ENCODE data around the gene ZNF862.

The ZNF862 gene

DNA sequence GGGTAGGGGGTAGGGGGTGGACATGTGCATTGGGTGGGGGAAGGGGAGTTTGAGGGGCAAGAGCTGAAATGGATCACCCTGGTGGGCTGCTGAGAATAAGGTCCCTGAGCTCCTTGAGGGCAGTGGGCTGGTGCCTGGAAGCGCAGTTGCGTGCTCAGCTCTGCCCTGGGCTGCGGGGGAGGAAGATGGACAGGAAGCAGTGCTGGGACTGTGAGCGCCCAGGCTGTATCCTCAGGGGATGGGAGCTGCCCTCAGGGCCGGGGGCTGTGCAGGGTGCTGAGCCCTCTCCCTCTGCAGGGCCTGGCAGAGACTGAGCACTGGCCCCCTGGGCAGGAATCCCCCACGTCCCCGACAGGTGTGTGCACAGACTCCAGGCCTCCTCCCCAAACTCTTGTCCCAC, 40.4 kb upstream of the ZNF862 start:
- ATAC-seq: no peak
- TF ChIP-seq, protein P1, sequence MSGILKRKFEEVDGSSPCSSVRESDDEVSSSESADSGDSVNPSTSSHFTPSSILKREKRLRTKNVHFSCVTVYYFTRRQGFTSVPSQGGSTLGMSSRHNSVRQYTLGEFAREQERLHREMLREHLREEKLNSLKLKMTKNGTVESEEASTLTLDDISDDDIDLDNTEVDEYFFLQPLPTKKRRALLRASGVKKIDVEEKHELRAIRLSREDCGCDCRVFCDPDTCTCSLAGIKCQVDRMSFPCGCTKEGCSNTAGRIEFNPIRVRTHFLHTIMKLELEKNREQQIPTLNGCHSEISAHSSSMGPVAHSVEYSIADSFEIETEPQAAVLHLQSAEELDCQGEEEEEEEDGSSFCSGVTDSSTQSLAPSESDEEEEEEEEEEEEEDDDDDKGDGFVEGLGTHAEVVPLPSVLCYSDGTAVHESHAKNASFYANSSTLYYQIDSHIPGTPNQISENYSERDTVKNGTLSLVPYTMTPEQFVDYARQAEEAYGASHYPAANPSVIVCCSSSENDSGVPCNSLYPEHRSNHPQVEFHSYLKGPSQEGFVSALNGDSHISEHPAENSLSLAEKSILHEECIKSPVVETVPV (CRISPR knock-in tag; IDR thresholded peaks at IDR 0.05): no peak
- TF ChIP-seq CSDC2 (CRISPR knock-in tag; IDR thresholded peaks at IDR 0.05): no peak
- TF ChIP-seq ZC3H10 (CRISPR knock-in tag; IDR thresholded peaks at IDR 0.05): no peak
- TF ChIP-seq, protein P2, sequence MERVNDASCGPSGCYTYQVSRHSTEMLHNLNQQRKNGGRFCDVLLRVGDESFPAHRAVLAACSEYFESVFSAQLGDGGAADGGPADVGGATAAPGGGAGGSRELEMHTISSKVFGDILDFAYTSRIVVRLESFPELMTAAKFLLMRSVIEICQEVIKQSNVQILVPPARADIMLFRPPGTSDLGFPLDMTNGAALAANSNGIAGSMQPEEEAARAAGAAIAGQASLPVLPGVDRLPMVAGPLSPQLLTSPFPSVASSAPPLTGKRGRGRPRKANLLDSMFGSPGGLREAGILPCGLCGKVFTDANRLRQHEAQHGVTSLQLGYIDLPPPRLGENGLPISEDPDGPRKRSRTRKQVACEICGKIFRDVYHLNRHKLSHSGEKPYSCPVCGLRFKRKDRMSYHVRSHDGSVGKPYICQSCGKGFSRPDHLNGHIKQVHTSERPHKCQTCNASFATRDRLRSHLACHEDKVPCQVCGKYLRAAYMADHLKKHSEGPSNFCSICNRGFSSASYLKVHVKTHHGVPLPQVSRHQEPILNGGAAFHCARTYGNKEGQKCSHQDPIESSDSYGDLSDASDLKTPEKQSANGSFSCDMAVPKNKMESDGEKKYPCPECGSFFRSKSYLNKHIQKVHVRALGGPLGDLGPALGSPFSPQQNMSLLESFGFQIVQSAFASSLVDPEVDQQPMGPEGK (CRISPR knock-in tag; IDR thresholded peaks at IDR 0.05; ENCODE audit: borderline replicate concordance): no peak
- TF ChIP-seq ISL1 (CRISPR knock-in tag; IDR thresholded peaks at IDR 0.05): no peak
- TF ChIP-seq BACH2 (CRISPR knock-in tag; IDR thresholded peaks at IDR 0.05; ENCODE audit: borderline replicate concordance): no peak
- no peak for TF ChIP-seq ZNF8 (CRISPR knock-in tag; IDR thresholded peaks at IDR 0.05)
- no peak for TF ChIP-seq ZNF565 (CRISPR knock-in tag; conservative IDR thresholded peaks at IDR 0.05; ENCODE audit: low read depth)

DNA sequence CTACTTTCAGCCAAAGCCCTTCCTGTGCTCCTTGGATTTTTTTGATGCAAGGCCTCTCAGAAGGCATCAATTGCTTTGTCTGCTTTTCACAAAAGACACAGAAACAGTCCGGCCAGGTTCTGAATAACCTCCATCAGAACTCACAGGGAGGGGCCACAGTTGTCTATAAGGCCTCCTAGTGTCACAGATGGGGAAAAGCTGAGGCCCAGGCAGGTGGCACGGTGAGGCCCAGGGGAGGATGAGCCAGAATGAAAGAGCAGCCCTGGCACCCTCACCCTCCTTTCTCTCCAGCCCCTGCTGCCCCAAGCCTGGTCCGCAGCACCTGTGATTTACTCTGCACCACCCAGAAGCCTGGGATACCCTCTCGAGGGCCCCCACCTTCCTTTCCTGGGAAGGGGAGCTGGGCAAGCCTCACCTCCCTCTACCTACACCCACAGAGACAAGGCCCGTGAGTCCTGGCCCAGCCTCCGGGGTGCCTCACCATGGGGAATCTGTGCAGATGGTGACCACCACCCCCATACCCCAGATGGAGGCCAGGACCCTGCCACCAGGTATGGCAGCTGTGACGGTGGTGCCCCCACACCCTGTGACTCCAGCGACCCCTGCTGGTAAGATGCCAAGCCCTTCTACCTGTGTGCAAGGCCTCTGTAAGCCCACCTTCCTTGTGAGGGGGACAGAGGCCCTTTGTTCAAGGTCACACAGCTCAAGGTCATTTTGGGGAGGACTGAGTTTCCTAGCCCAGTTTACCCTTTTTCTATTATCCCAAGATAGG, 38.6 kb upstream of the ZNF862 start:
- no peak for ATAC-seq
- TF ChIP-seq, protein P3, sequence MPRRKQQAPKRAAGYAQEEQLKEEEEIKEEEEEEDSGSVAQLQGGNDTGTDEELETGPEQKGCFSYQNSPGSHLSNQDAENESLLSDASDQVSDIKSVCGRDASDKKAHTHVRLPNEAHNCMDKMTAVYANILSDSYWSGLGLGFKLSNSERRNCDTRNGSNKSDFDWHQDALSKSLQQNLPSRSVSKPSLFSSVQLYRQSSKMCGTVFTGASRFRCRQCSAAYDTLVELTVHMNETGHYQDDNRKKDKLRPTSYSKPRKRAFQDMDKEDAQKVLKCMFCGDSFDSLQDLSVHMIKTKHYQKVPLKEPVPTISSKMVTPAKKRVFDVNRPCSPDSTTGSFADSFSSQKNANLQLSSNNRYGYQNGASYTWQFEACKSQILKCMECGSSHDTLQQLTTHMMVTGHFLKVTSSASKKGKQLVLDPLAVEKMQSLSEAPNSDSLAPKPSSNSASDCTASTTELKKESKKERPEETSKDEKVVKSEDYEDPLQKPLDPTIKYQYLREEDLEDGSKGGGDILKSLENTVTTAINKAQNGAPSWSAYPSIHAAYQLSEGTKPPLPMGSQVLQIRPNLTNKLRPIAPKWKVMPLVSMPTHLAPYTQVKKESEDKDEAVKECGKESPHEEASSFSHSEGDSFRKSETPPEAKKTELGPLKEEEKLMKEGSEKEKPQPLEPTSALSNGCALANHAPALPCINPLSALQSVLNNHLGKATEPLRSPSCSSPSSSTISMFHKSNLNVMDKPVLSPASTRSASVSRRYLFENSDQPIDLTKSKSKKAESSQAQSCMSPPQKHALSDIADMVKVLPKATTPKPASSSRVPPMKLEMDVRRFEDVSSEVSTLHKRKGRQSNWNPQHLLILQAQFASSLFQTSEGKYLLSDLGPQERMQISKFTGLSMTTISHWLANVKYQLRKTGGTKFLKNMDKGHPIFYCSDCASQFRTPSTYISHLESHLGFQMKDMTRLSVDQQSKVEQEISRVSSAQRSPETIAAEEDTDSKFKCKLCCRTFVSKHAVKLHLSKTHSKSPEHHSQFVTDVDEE (CRISPR knock-in tag; IDR thresholded peaks at IDR 0.05): no peak
- TF ChIP-seq, protein P4, sequence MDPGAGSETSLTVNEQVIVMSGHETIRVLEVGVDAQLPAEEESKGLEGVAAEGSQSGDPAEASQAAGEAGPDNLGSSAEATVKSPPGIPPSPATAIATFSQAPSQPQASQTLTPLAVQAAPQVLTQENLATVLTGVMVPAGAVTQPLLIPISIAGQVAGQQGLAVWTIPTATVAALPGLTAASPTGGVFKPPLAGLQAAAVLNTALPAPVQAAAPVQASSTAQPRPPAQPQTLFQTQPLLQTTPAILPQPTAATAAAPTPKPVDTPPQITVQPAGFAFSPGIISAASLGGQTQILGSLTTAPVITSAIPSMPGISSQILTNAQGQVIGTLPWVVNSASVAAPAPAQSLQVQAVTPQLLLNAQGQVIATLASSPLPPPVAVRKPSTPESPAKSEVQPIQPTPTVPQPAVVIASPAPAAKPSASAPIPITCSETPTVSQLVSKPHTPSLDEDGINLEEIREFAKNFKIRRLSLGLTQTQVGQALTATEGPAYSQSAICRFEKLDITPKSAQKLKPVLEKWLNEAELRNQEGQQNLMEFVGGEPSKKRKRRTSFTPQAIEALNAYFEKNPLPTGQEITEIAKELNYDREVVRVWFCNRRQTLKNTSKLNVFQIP (CRISPR knock-in tag; IDR thresholded peaks at IDR 0.05; ENCODE audit: borderline replicate concordance, low read depth): no peak
- TF ChIP-seq ARNTL (CRISPR knock-in tag; IDR thresholded peaks at IDR 0.05; ENCODE audit: borderline replicate concordance, low read depth) (no peak), OSR1 (CRISPR knock-in tag; IDR thresholded peaks at IDR 0.05) (no peak), ZC3H10 (CRISPR knock-in tag; IDR thresholded peaks at IDR 0.05) (no peak), ISL1 (CRISPR knock-in tag; IDR thresholded peaks at IDR 0.05) (no peak), CSDC2 (CRISPR knock-in tag; IDR thresholded peaks at IDR 0.05) (no peak), ZFP3 (CRISPR knock-in tag; IDR thresholded peaks at IDR 0.05) (no peak)

DNA sequence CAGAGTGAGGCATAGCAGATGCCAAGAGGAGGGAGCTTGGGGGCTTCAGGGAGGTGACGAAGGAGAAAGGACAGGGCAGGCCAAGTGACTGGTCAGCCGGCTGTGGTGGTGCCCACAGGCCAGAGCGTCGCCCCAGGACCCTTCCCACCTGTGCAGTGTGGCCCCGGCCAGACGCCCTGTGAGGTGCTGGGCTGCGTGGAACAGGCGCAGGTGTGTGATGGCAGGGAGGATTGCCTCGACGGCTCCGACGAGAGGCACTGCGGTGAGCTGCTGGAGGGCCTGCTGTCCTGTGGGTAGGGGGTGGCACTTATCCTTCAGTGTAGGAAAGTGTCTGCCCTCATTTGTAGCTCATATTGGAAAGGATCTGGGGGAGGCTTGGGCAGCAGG, 38.0 kb upstream of the ZNF862 start:
- ATAC-seq: no peak
- TF ChIP-seq TCF4 (CRISPR knock-in tag; IDR thresholded peaks at IDR 0.05; ENCODE audit: borderline replicate concordance) (no peak), TOX (CRISPR knock-in tag; IDR thresholded peaks at IDR 0.05; ENCODE audit: borderline replicate concordance) (no peak), ISL1 (CRISPR knock-in tag; IDR thresholded peaks at IDR 0.05) (no peak), ZC3H10 (CRISPR knock-in tag; IDR thresholded peaks at IDR 0.05) (no peak), GLIS3 (CRISPR knock-in tag; IDR thresholded peaks at IDR 0.05) (no peak), ZNF565 (CRISPR knock-in tag; conservative IDR thresholded peaks at IDR 0.05; ENCODE audit: low read depth) (no peak), ZNF70 (CRISPR knock-in tag; IDR thresholded peaks at IDR 0.05) (no peak), ARNTL (CRISPR knock-in tag; IDR thresholded peaks at IDR 0.05; ENCODE audit: borderline replicate concordance, low read depth) (no peak), ESRRG (CRISPR knock-in tag; IDR thresholded peaks at IDR 0.05) (no peak)
- TF ChIP-seq, protein P5, sequence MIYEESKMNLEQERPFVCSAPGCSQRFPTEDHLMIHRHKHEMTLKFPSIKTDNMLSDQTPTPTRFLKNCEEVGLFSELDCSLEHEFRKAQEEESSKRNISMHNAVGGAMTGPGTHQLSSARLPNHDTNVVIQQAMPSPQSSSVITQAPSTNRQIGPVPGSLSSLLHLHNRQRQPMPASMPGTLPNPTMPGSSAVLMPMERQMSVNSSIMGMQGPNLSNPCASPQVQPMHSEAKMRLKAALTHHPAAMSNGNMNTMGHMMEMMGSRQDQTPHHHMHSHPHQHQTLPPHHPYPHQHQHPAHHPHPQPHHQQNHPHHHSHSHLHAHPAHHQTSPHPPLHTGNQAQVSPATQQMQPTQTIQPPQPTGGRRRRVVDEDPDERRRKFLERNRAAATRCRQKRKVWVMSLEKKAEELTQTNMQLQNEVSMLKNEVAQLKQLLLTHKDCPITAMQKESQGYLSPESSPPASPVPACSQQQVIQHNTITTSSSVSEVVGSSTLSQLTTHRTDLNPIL (CRISPR knock-in tag; IDR thresholded peaks at IDR 0.05; ENCODE audit: low read depth): no peak

Data from SK-N-SH treated with all-trans-retinoic acid at 6 μM for 48 hours (cell line).